ENCODE data around the gene HDGFL2.

The HDGFL2 gene

GRCh38 chr19:4445963-4446703 lies 26.0 kb upstream of the HDGFL2 start:
- no peak for DNase-seq (ENCODE audit: low read depth)

GRCh38 chr19:4446704-4447200 lies 25.3 kb upstream of the HDGFL2 start:
- no peak for DNase-seq (ENCODE audit: low read depth)

- no peak for DNase-seq (ENCODE audit: low read depth)
These were observed 24.6 kb upstream of the HDGFL2 start for GRCh38 chr19:4447327-4448146.

- DNase-seq (ENCODE audit: low read depth): no peak
These were observed 23.7 kb upstream of the HDGFL2 start for GRCh38 chr19:4448147-4448985.

- no peak for DNase-seq (ENCODE audit: low read depth)
These were observed 23.0 kb upstream of the HDGFL2 start for GRCh38 chr19:4449022-4449638.

GRCh38 chr19:4449639-4450028 lies 22.5 kb upstream of the HDGFL2 start:
- no peak for DNase-seq (ENCODE audit: low read depth)

GRCh38 chr19:4452230-4452990 lies 19.7 kb upstream of the HDGFL2 start:
- no peak for DNase-seq (ENCODE audit: low read depth)

- no peak for DNase-seq (ENCODE audit: low read depth)
These were observed 18.6 kb upstream of the HDGFL2 start for GRCh38 chr19:4453232-4454179.

GRCh38 chr19:4454747-4455718 lies 17.1 kb upstream of the HDGFL2 start:
- DNase-seq (ENCODE audit: low read depth): no peak

- DNase-seq (ENCODE audit: low read depth): no peak
These were observed 16.2 kb upstream of the HDGFL2 start for GRCh38 chr19:4455719-4456475.

GRCh38 chr19:4456476-4456842 lies 15.6 kb upstream of the HDGFL2 start:
- no peak for DNase-seq (ENCODE audit: low read depth)

- DNase-seq (ENCODE audit: low read depth): peak; percentile 42
These were observed 15.0 kb upstream of the HDGFL2 start for GRCh38 chr19:4456843-4457653.

- peak; percentile 95 for DNase-seq (ENCODE audit: low read depth)
These were observed 14.3 kb upstream of the HDGFL2 start, which contains the start of gene UBXN6 for GRCh38 chr19:4457654-4458395. TSS of gene UBXN6 (minus strand) at chr19:4457794. CDS start at chr19:4457697, 97 bp downstream.

GRCh38 chr19:4464815-4465581 lies 7.1 kb upstream of the HDGFL2 start:
- no peak for DNase-seq (ENCODE audit: low read depth)

GRCh38 chr19:4467835-4468234 lies 4.3 kb upstream of the HDGFL2 start:
- no peak for DNase-seq (ENCODE audit: low read depth)
